ENCODE measurements around the gene ZNF280D. TPM values are rescaled to one million over a fixed set of nuclear protein-coding genes. Genes with fewer than 3 reads are reported as not detected.
A peak's percentile ranks its signal among the peaks of the same experiment; 100 is the strongest.

Gene ZNF280D
- total RNA-seq, 1 experiment from 2014 or later = 25.3 TPM

GRCh38 chr15:56732886-56733135, 498 bp downstream of the ZNF280D start:
- H3K36me3 ChIP-seq (ENCODE audit: control insufficient read depth in 1 of 2, insufficient read depth in 2 of 2, low read length in 2 of 2) = no peaks in the 10 kb centered on the region
- H3K79me2 ChIP-seq (ENCODE audit: insufficient read depth, low read length) = peaks cover 50% of the 10 kb centered on the region
- peaks cover 7 to 16% of the 10 kb centered on the region in 2 experiments for H3K4me1 ChIP-seq (ENCODE audit: control insufficient read depth in 1 of 2, insufficient read depth in 2 of 2, low read length in 2 of 2)
- no peak overlapping the region for H2AFZ ChIP-seq (ENCODE audit: low read depth, low read length, poor library complexity, severe bottlenecking)
- ChIA-PET POLR2A (no interaction called here), CTCF (no interaction called here), RAD21 (ENCODE audit: low non-redundant PET in 1 of 2, low total read pairs in 2 of 2, uncharacterized antibody in 2 of 2, unreplicated experiment in 2 of 2) (no interaction called here)
- no TSS peak for BruUV-seq (replicated peaks)
- TF ChIP-seq ZNF274 (IDR thresholded peaks at IDR 0.05; ENCODE audit: low read depth, low read length) (no peak), ELF1 (IDR thresholded peaks at IDR 0.05; ENCODE audit: borderline replicate concordance, low read depth) (no peak), YY1 (IDR thresholded peaks at IDR 0.05; ENCODE audit: extremely low read depth, insufficient replicate concordance, low read depth, low read length) (no peak), ZFX (IDR thresholded peaks at IDR 0.05) (no peak), SRF (IDR thresholded peaks at IDR 0.05; ENCODE audit: low read depth) (no peak), SIN3A (IDR thresholded peaks at IDR 0.05; ENCODE audit: low read depth) (no peak), JUND (IDR thresholded peaks at IDR 0.05) (0 out of 2 replicates have a peak, but pooled peaks have one; percentile 4)
- peak overlapping the region; percentile 77 to 81 for H3K4me3 ChIP-seq (replicated peaks in 1 of 2; ENCODE audit: low read depth in 1 of 2, low read length in 2 of 2)
- intact Hi-C loops (cut with micrococcal nuclease) = no loop called here
- H3K9ac ChIP-seq (ENCODE audit: low read length) = peak overlapping the region; percentile 85
- peak overlapping the region; percentile 82 for H3K27ac ChIP-seq (ENCODE audit: low read depth, low read length)
- no peaks in the 10 kb centered on the region for H3K9me3 ChIP-seq (ENCODE audit: control insufficient read depth in 1 of 2, insufficient read depth in 1 of 2, low read depth in 1 of 2, low read length in 2 of 2)
- H4K20me1 ChIP-seq (ENCODE audit: insufficient read depth) = no peaks in the 10 kb centered on the region
- H3K27me3 ChIP-seq (ENCODE audit: insufficient read depth, low read length) = no peaks in the 10 kb centered on the region
- H3K9me2 ChIP-seq (ENCODE audit: insufficient read depth) = no peaks in the 10 kb centered on the region
- H3K4me2 ChIP-seq (ENCODE audit: low read length) = peak overlapping the region; percentile 78
- ATAC-seq (peak; percentile 50; the same call in 1 of the 2 replicates), DNase-seq (ENCODE audit: low read depth, low spot score) (peak; percentile 15)

- BruUV-seq (replicated peaks) = TSS peak; percentile 55
- DNase-seq (ENCODE audit: low read depth, low spot score) (no peak), ATAC-seq (no peak; the same call in 1 of the 2 replicates)
- Histone ChIP-seq H3K9ac (ENCODE audit: low read length) (peak overlapping the region; percentile 85), H3K4me2 (ENCODE audit: low read length) (peak overlapping the region; percentile 78), H3K36me3 (ENCODE audit: control insufficient read depth in 1 of 2, insufficient read depth in 2 of 2, low read length in 2 of 2) (no peaks in the 10 kb centered on the region), H3K4me1 (ENCODE audit: control insufficient read depth in 1 of 2, insufficient read depth in 2 of 2, low read length in 2 of 2) (peaks cover 7 to 16% of the 10 kb centered on the region in 2 experiments), H3K27ac (ENCODE audit: low read depth, low read length) (peak overlapping the region; percentile 82), H3K4me3 (replicated peaks in 1 of 2; ENCODE audit: low read depth in 1 of 2, low read length in 2 of 2) (peak overlapping the region; percentile 77 to 81), H3K9me2 (ENCODE audit: insufficient read depth) (no peaks in the 10 kb centered on the region), H4K20me1 (ENCODE audit: insufficient read depth) (no peaks in the 10 kb centered on the region), H3K27me3 (ENCODE audit: insufficient read depth, low read length) (no peaks in the 10 kb centered on the region), H2AFZ (ENCODE audit: low read depth, low read length, poor library complexity, severe bottlenecking) (no peak overlapping the region), H3K9me3 (ENCODE audit: control insufficient read depth in 1 of 2, insufficient read depth in 1 of 2, low read depth in 1 of 2, low read length in 2 of 2) (no peaks in the 10 kb centered on the region), H3K79me2 (ENCODE audit: insufficient read depth, low read length) (peaks cover 54% of the 10 kb centered on the region)
- ChIA-PET RAD21 (ENCODE audit: low non-redundant PET in 1 of 2, low total read pairs in 2 of 2, uncharacterized antibody in 2 of 2, unreplicated experiment in 2 of 2) (no interaction called here), POLR2A (no interaction called here), CTCF (no interaction called here)
- intact Hi-C loops (cut with micrococcal nuclease) = no loop called here
- no peak for TF ChIP-seq ATF3 (IDR thresholded peaks at IDR 0.05)
- no peak for TF ChIP-seq CTCF (IDR thresholded peaks at IDR 0.05 in 2 of 3, conservative IDR thresholded peaks at IDR 0.05 in 1 of 3; ENCODE audit: borderline replicate concordance in 1 of 3, insufficient read depth in 1 of 3, low read depth in 2 of 3, low read length in 2 of 3)
- TF ChIP-seq EGR1 (IDR thresholded peaks at IDR 0.05; ENCODE audit: low read depth) = no peak
- TF ChIP-seq ZBTB33 (IDR thresholded peaks at IDR 0.05; ENCODE audit: extremely low read depth, insufficient replicate concordance, low read length) = no peak
- no peak for TF ChIP-seq CEBPB (IDR thresholded peaks at IDR 0.05; ENCODE audit: low read depth)
- no peak for TF ChIP-seq RAD21 (IDR thresholded peaks at IDR 0.05; ENCODE audit: low read depth)
- no peak for TF ChIP-seq MAX (IDR thresholded peaks at IDR 0.05)
- TF ChIP-seq TCF7L2 (IDR thresholded peaks at IDR 0.05; ENCODE audit: borderline replicate concordance, extremely low read depth, insufficient read depth, insufficient read length) = no peak
- TF ChIP-seq POLR2AphosphoS5 (IDR thresholded peaks at IDR 0.05; ENCODE audit: low read depth, low read length) = no peak
- TF ChIP-seq CBX3 (IDR thresholded peaks at IDR 0.05; ENCODE audit: low read depth) = no peak
- TF ChIP-seq YY1 (IDR thresholded peaks at IDR 0.05; ENCODE audit: extremely low read depth, insufficient replicate concordance, low read depth, low read length) = no peak
Observed at GRCh38 chr15:56732135-56732885, 999 bp downstream of the ZNF280D start.
